T-helper 1 cell treated with Interleukin-12 subunit alpha and Interleukin-12 subunit beta and Interleukin-4 antibody, amounts not matched to agents 30 μg/mL and 1 μg/mL, for 36 hours (primary cell): Measurements from ENCODE around the gene COL21A1.

Source experiments
- H3K27ac Mint-ChIP-seq: one replicate; pipeline ENCODE4 v1.8.0; 2021; ENCODE audit warnings: mild to moderate bottlenecking, mixed read lengths
- H3K27me3 Mint-ChIP-seq: one replicate; pipeline ENCODE4 v1.8.0; 2021; ENCODE audit warnings: low read depth, mixed read lengths
- H3K36me3 Mint-ChIP-seq: one replicate; pipeline ENCODE4 v1.8.0; 2021; ENCODE audit warnings: low read depth, mixed read lengths
- H3K4me1 Mint-ChIP-seq: one replicate; pipeline ENCODE4 v1.8.0; 2021; ENCODE audit warnings: low read depth, mixed read lengths
- H3K4me3 Mint-ChIP-seq: one replicate; pipeline ENCODE4 v1.8.0; 2021; ENCODE audit warnings: mild to moderate bottlenecking, moderate library complexity, mixed read lengths
- H3K9me3 Mint-ChIP-seq: one replicate; pipeline ENCODE4 v1.8.0; 2021; ENCODE audit warnings: mixed read lengths

Gene COL21A1

GRCh38 chr6:56232436-56232835, 14.9 kb downstream of the COL21A1 start:
- no peaks in the 10 kb centered on the region for H3K36me3 Mint-ChIP-seq
- H3K27me3 Mint-ChIP-seq, result no peaks in the 10 kb centered on the region
- H3K27ac Mint-ChIP-seq, result no peak overlapping the region
- H3K4me3 Mint-ChIP-seq, result no peak overlapping the region
- H3K9me3 Mint-ChIP-seq, result no peaks in the 10 kb centered on the region
- no peaks in the 10 kb centered on the region for H3K4me1 Mint-ChIP-seq

DNA sequence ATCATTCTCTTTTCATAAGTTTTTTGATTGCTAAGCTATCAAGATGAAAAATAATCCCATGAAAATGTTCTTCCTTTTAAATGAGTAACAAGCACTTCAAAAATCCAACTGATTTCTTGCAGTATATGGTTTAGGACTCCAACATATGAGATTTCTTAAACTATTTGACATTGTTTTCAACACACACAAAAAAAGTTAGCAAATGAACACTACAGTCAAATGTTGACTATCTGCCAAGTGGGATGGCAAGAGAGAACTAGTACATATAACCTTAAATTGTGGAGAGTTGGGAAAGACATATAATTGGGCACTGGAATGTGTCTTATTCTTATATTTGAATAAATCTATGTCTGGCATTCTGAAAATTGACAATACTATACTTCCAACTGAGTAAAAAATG, 15.6 kb downstream of the COL21A1 start:
- no peaks in the 10 kb centered on the region for H3K4me1 Mint-ChIP-seq
- H3K27ac Mint-ChIP-seq, result no peak overlapping the region
- no peaks in the 10 kb centered on the region for H3K27me3 Mint-ChIP-seq
- H3K36me3 Mint-ChIP-seq, result no peaks in the 10 kb centered on the region
- H3K4me3 Mint-ChIP-seq, result no peak overlapping the region
- H3K9me3 Mint-ChIP-seq, result no peaks in the 10 kb centered on the region

- Mint-ChIP-seq H3K9me3 (no peaks in the 10 kb centered on the region), H3K4me3 (no peak overlapping the region), H3K4me1 (no peaks in the 10 kb centered on the region), H3K27me3 (no peaks in the 10 kb centered on the region), H3K27ac (no peak overlapping the region), H3K36me3 (no peaks in the 10 kb centered on the region)
Measured at GRCh38 chr6:56230976-56231566, 16.3 kb downstream of the COL21A1 start.

DNA sequence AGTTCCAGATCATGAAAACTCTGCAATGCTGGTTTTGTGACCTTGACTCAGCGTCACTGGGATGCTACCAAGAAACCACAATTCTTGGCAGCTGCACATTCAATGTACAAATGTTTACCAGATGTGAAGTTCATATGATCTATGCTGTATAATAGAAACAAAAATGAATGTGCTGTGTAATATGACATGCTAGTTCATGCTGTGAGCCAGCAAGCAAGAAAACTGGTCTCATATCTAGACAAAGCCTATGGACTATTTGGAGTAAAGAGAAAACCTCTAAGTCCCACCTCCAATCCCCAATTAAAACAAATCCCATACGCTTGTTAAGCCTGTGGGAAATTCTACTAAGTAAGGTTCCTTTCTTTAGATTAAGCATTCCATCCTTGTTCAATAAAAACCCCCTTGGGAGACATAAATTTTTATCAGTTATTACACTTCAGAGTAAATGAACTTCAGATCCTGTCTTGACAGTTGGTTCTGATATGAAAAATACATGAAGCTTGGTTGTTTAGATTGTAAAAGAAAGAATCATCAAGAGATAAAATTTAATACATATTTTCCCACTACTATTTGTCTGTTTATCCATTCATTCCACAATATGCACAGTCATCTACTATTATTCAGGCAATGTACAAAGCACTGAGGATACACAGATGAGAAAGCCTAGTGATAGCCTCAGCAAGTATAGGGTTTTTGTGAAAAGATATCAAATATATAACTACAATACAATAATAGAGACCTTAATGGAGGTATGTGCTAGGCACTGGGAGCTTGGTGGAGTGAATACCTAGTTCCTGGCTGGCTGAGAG, 20.1 kb downstream of the COL21A1 start:
- no peak overlapping the region for H3K27ac Mint-ChIP-seq
- no peaks in the 10 kb centered on the region for H3K4me1 Mint-ChIP-seq
- no peaks in the 10 kb centered on the region for H3K27me3 Mint-ChIP-seq
- no peaks in the 10 kb centered on the region for H3K9me3 Mint-ChIP-seq
- no peak overlapping the region for H3K4me3 Mint-ChIP-seq
- no peaks in the 10 kb centered on the region for H3K36me3 Mint-ChIP-seq

GRCh38 chr6:56223995-56224394, 23.4 kb downstream of the COL21A1 start:
- Mint-ChIP-seq H3K36me3 (no peaks in the 10 kb centered on the region), H3K4me1 (no peaks in the 10 kb centered on the region), H3K4me3 (no peak overlapping the region), H3K9me3 (no peaks in the 10 kb centered on the region), H3K27me3 (no peaks in the 10 kb centered on the region), H3K27ac (no peak overlapping the region)

DNA sequence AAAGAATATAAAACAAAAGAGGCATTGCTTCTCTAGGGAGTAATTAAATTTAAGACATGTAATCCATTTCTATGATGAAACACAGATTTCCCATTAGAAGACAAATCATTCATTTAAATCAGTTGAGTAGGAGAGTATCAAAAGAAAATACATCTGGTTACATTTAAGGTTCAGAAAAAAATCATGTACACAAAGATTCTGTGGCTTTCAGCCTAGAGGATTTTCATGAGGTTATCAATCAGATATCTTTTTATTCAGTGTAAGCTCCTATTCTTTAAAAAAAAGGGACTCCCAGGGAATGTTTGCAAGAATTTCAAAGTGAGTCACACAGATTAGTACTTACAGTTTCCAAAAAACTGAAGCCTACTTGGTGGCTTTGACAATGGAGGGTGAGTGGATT, 24.9 kb downstream of the COL21A1 start:
- no peaks in the 10 kb centered on the region for H3K36me3 Mint-ChIP-seq
- no peak overlapping the region for H3K4me3 Mint-ChIP-seq
- H3K27ac Mint-ChIP-seq, result no peak overlapping the region
- no peaks in the 10 kb centered on the region for H3K27me3 Mint-ChIP-seq
- H3K4me1 Mint-ChIP-seq, result no peaks in the 10 kb centered on the region
- no peaks in the 10 kb centered on the region for H3K9me3 Mint-ChIP-seq

- H3K27ac Mint-ChIP-seq, result no peak overlapping the region
- no peaks in the 10 kb centered on the region for H3K9me3 Mint-ChIP-seq
- no peaks in the 10 kb centered on the region for H3K36me3 Mint-ChIP-seq
- H3K4me1 Mint-ChIP-seq, result no peaks in the 10 kb centered on the region
- H3K27me3 Mint-ChIP-seq, result no peaks in the 10 kb centered on the region
- H3K4me3 Mint-ChIP-seq, result no peak overlapping the region
Measured at GRCh38 chr6:56220078-56220477, 27.3 kb downstream of the COL21A1 start.

GRCh38 chr6:56214703-56215101, 32.7 kb downstream of the COL21A1 start:
- no peak overlapping the region for H3K4me3 Mint-ChIP-seq
- no peaks in the 10 kb centered on the region for H3K27me3 Mint-ChIP-seq
- no peaks in the 10 kb centered on the region for H3K36me3 Mint-ChIP-seq
- no peaks in the 10 kb centered on the region for H3K9me3 Mint-ChIP-seq
- H3K4me1 Mint-ChIP-seq, result no peaks in the 10 kb centered on the region
- H3K27ac Mint-ChIP-seq, result no peak overlapping the region

DNA sequence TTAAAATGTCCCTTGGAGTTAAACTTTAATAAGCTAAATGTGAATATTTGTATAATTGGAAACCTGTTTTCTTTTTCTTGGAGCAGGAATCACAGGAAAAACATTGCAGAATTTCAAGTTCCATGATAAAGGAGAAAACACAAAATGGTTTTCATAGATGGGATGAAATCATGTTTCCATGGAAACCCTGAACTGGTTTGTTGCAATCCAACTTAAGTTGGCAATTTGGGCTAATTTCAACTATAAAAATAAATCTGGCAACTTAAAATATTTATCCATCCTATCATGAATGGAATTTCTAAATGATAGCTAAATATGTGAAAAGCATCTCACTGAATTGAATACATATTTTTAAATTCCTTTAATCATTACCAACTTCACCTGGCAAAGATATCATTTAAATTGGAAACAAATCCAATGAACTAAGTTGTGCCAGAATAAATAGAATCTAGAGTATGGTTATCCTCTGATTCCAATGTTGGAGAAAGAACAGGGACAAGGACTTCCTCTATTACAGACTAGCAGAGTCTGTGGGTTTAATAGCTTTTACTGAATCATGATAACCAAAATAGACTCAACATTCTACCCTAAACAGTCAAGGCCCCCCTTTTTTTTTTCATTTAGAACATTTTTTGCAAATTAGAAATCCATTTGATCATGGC, 33.2 kb downstream of the COL21A1 start:
- Mint-ChIP-seq H3K27ac (no peak overlapping the region), H3K4me3 (no peak overlapping the region)

DNA sequence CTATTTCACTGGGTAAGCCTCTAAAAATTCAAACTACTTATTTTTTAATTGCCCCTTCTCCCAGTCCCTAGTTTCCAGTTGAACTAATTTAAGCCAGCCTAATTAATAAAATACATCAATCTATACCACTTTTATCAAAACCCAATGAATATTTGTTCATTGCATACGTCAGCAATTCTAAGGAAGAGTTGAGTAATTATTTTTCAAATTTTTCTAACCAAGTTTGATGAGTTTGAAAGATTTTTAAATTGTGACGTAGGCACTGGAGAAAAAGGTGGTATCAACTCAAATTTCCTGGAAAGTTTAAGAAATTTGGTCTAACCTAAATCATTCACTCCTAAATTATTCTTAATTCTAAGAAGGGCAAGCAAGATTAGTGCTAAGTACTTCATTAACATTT, 35.7 kb downstream of the COL21A1 start:
- Mint-ChIP-seq H3K27me3 (no peaks in the 10 kb centered on the region), H3K4me1 (no peaks in the 10 kb centered on the region), H3K9me3 (peaks cover 5% of the 10 kb centered on the region), H3K4me3 (no peak overlapping the region), H3K27ac (no peak overlapping the region), H3K36me3 (no peaks in the 10 kb centered on the region)

More for the DNA sequence above, 33.2 kb downstream of the COL21A1 start:
- Mint-ChIP-seq H3K27me3 (no peaks in the 10 kb centered on the region), H3K36me3 (no peaks in the 10 kb centered on the region), H3K4me1 (no peaks in the 10 kb centered on the region), H3K9me3 (no peaks in the 10 kb centered on the region)

GRCh38 chr6:56204134-56204533, 43.2 kb downstream of the COL21A1 start:
- no peaks in the 10 kb centered on the region for H3K4me1 Mint-ChIP-seq
- peaks cover 26% of the 10 kb centered on the region for H3K9me3 Mint-ChIP-seq
- H3K36me3 Mint-ChIP-seq, result no peaks in the 10 kb centered on the region
- no peaks in the 10 kb centered on the region for H3K27me3 Mint-ChIP-seq
- no peak overlapping the region for H3K27ac Mint-ChIP-seq
- H3K4me3 Mint-ChIP-seq, result no peak overlapping the region

- no peak overlapping the region for H3K4me3 Mint-ChIP-seq
- no peaks in the 10 kb centered on the region for H3K36me3 Mint-ChIP-seq
- H3K27ac Mint-ChIP-seq, result no peak overlapping the region
- H3K9me3 Mint-ChIP-seq, result peaks cover 21% of the 10 kb centered on the region
- no peaks in the 10 kb centered on the region for H3K4me1 Mint-ChIP-seq
- H3K27me3 Mint-ChIP-seq, result no peaks in the 10 kb centered on the region
Measured at GRCh38 chr6:56199956-56200355, 47.4 kb downstream of the COL21A1 start.

DNA sequence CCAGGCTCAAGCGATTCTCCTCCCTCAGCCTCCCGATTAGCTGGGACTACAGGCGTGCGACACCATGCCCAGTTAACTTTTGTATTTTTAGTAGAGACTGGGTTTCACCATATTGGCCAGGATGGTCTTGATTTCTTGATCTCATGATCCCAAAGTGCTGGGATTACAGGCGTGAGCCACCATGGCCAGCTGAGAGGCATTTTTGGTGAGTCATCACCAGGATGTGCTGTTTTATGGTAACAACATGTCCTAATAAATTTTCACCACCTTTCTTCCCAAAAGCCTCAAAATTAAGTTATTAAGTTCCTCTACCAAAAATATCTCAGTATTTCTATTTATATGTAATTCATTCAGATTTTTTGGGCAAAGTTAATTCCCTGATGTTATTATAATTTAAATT, 53.5 kb downstream of the COL21A1 start:
- H3K4me1 Mint-ChIP-seq, result no peaks in the 10 kb centered on the region
- H3K27me3 Mint-ChIP-seq, result no peaks in the 10 kb centered on the region
- H3K36me3 Mint-ChIP-seq, result no peaks in the 10 kb centered on the region
- H3K9me3 Mint-ChIP-seq, result peaks cover 8% of the 10 kb centered on the region
- no peak overlapping the region for H3K27ac Mint-ChIP-seq
- no peak overlapping the region for H3K4me3 Mint-ChIP-seq

DNA sequence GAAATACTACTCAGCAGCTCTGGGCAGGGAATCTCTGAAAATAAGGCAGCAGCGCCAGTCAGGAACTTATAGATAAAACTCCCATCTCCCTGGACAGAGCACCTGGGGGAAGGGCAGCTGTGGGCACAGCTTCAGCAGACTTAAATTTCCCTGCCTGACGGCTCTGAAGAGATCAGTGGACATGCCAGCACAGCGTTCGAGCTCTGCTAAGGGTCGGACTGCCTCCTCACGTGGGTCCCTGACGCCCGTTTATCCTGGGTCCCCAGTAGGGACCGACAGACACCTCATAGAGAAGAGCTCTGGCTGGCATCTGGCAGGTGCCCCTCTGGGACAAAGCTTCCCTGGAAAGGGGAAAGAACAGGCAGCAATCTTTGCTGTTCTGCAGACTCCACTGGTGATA, 59.0 kb downstream of the COL21A1 start:
- Mint-ChIP-seq H3K4me3 (no peak overlapping the region), H3K4me1 (no peaks in the 10 kb centered on the region), H3K36me3 (no peaks in the 10 kb centered on the region), H3K9me3 (peaks cover 6% of the 10 kb centered on the region), H3K27ac (no peak overlapping the region), H3K27me3 (no peaks in the 10 kb centered on the region)

GRCh38 chr6:56187686-56188085, 59.7 kb downstream of the COL21A1 start:
- no peaks in the 10 kb centered on the region for H3K27me3 Mint-ChIP-seq
- H3K9me3 Mint-ChIP-seq, result peaks cover 6% of the 10 kb centered on the region
- no peaks in the 10 kb centered on the region for H3K4me1 Mint-ChIP-seq
- H3K4me3 Mint-ChIP-seq, result no peak overlapping the region
- H3K36me3 Mint-ChIP-seq, result no peaks in the 10 kb centered on the region
- no peak overlapping the region for H3K27ac Mint-ChIP-seq
